GM19025 (cell line): ENCODE data around the gene MROH2A.

Source experiments
- ATAC-seq: cut with Tn5 transposase; IDR thresholded peaks from one replicate; pipeline ENCODE4 v1.9.1; 2021; ENCODE audit warnings: mild to moderate bottlenecking, low read depth, moderate library complexity; ENCODE audit not compliant: unreplicated experiment

Gene MROH2A

GRCh38 chr2:233835230-233836186 is 57.4 kb downstream of the MROH2A start:
- ATAC-seq, result no peak

- no peak for ATAC-seq
Observed at GRCh38 chr2:233836359-233836758, 58.2 kb downstream of the MROH2A start.

- ATAC-seq, result no peak
Observed at GRCh38 chr2:233837694-233838229, 59.6 kb downstream of the MROH2A start.

GRCh38 chr2:233838251-233838650 is 60.1 kb downstream of the MROH2A start:
- no peak for ATAC-seq

GRCh38 chr2:233838726-233839446 is 60.8 kb downstream of the MROH2A start:
- ATAC-seq, result no peak

GRCh38 chr2:233839447-233839820 is 61.3 kb downstream of the MROH2A start:
- ATAC-seq, result no peak

GRCh38 chr2:233840520-233840919 is 62.4 kb downstream of the MROH2A start:
- no peak for ATAC-seq

GRCh38 chr2:233841183-233841582 is 63.1 kb downstream of the MROH2A start:
- ATAC-seq, result no peak

- ATAC-seq, result no peak
Observed at GRCh38 chr2:233844064-233844807, 66.1 kb downstream of the MROH2A start.

- ATAC-seq, result no peak
Observed at GRCh38 chr2:233844836-233845235, 66.7 kb downstream of the MROH2A start.

- no peak for ATAC-seq
Observed at GRCh38 chr2:233845301-233846060, 67.4 kb downstream of the MROH2A start.

- no peak for ATAC-seq
Observed at GRCh38 chr2:233846387-233847247, 68.5 kb downstream of the MROH2A start.

GRCh38 chr2:233847248-233847898 is 69.2 kb downstream of the MROH2A start:
- ATAC-seq, result no peak

- no peak for ATAC-seq
Observed at GRCh38 chr2:233848276-233848675, 70.1 kb downstream of the MROH2A start.

GRCh38 chr2:233849607-233850271 is 71.6 kb downstream of the MROH2A start:
- ATAC-seq, result no peak

- no peak for ATAC-seq
Observed at GRCh38 chr2:233850745-233851144, 72.6 kb downstream of the MROH2A start.

GRCh38 chr2:233851169-233851568 is 73.0 kb downstream of the MROH2A start:
- no peak for ATAC-seq

GRCh38 chr2:233852056-233852455 is 73.9 kb downstream of the MROH2A start:
- ATAC-seq, result no peak
